ENCODE results near the gene SLC22A23.
A peak's percentile ranks its signal among the peaks of the same experiment; 100 is the strongest.

SLC22A23 gene, protein sequence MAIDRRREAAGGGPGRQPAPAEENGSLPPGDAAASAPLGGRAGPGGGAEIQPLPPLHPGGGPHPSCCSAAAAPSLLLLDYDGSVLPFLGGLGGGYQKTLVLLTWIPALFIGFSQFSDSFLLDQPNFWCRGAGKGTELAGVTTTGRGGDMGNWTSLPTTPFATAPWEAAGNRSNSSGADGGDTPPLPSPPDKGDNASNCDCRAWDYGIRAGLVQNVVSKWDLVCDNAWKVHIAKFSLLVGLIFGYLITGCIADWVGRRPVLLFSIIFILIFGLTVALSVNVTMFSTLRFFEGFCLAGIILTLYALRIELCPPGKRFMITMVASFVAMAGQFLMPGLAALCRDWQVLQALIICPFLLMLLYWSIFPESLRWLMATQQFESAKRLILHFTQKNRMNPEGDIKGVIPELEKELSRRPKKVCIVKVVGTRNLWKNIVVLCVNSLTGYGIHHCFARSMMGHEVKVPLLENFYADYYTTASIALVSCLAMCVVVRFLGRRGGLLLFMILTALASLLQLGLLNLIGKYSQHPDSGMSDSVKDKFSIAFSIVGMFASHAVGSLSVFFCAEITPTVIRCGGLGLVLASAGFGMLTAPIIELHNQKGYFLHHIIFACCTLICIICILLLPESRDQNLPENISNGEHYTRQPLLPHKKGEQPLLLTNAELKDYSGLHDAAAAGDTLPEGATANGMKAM

DNA sequence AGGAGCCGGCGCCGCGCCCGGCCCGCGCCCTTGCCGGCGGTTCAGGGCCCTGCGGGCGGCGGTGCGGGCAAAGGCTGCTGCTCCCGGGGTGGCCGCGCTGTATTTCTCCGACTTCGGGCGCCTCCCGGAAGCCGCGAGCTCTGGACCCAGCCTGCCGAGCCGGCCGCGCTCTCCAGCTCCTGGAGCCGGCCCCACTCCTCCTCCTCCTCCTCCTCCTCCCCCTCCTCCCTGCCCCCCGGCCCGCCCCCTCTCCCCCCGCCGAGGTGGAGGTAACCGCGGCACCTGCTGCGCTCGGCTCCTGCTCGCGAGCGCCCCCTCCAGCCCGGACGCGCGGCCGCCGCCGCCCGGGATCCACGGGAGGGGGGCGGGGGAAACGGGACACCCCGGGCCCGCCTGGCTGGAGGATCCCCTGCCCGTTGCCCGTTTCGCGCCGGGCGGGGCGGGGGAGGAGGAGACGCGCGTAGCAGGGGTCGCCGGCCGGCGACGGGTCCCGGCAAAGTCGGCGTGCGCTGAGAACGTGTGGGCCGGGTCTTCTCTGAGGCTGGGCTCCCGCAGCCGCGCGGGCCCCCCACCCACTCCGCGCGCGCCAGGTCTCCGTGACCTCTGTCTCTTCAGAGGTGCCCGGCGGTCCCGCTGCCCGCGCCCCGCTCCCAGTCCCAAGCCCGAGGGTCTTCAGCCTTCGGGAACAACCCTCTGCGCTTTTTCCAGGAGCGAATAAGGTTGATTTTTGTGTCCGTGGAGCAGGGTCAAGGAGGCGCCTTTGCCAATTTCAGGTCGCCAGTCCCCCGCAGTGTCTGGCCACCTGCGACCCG, at the start of gene SLC22A23:
SLC22A23 (minus strand) TSS at position 153 of the 812 bp plus-strand sequence. CDS start 491 bp downstream, outside the sequence.
- peak; percentile 91 for DNase-seq

DNA sequence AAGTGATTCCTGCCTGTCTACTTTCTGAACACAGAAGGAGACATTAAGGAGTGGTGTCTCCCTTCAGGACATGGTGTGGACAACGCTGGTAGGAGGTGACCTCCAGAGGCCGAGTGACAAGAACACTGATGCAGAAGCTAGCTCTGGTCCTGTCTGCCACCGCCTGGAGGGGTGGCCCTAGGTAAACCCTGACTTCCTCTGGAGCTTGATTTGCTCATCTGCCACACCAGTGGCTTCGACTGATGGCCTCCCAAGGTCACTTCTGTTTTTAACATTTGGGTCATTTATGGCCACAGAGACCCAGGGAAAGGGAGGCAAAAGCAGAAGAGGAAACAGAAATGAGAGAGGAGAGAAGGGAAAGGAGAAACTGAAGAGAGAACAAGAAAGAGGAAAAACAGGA, 49.4 kb upstream of the SLC22A23 start:
- DNase-seq: no peak

DNA sequence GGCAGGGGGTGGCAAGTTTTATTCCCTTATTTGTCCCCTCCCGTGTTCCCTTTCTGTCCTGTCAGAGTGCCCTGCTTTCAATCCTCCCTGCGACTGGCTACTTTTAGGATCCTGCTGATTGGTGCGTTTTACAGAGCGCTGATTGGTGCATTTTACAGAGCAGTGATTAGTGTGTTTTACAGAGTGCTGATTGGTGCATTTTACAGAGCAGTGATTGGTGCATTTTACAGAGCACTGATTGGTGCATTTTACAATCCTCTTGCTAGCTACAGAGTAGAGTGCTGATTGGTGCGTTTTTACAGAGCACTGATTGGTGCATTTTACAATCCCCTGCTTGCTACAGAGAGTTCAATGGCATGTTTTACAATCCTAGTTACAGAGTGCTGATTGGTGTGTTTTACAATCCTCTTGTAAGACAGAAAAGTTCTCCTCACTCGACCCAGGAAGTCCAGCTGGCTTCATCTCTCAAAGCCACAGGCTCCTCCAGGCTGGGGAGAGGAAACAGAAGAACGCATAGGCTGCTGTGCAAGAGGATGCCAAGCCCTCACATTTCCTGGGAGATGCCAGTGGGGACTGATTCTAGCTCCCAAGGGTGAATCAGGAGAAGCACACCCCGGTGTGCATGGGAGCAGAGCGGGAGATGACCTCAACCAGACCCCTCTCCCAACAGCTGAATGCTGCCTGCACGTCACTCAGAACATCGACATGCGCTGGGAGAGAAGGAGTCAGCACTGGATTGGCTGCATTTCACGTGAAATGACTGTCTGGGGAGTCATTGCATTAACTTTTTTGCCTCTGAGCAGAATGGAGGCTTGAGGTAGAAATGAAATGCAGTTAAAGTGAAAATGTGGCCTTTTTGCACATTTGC, 48.3 kb upstream of the SLC22A23 start:
- DNase-seq: no peak

DNA sequence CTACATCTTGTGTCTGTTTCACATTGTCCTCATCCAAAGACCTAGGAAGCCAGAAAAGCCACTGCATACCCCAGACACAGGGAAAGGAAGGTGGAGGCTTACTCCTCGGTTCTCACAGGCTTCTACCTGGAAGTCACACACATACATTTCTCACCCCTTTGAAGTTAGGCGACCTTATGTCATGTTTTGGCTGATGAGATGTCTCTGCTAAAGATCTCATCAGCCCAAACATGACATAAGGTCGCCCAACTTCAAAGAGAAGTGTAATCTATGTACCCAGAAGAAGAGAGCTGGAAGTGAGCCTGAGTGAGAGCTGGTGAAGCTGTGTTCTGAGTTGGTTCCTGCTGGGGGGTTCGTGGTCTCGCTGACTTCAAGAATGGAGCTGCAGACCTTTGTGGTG, 47.5 kb upstream of the SLC22A23 start:
- DNase-seq: no peak

DNA sequence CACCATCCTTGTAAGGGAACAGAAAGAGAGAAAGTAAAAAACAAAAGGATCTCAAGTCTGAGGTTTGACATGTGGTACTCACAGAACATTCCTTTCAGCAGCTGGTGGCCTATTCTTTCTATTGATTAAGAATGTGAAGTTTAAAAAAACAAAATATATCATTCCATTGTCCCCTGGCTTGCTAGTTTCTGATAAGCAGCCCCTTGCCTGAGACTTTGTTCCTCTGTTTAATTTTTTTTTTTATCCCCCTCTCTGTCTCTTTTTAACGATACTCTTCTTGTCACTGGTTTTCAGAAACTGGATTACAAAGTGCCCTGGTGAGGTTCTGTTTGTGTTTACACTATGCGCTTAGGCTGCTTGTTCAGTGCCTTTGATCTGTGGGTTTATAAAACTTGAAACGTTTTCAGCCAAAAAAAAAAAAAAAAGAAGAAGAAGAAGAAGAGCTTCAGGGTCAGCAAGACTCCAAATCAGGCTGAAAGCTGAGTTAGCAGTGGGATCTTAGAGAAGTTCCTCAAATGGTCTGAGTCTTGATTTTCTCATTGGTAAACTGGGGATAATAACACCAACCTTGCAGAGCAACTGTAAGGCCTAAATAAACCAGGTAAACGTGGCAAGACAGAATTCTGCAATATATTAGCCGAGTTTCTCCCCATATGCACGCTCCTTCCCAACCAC, 45.1 kb upstream of the SLC22A23 start:
- no peak for DNase-seq

DNA sequence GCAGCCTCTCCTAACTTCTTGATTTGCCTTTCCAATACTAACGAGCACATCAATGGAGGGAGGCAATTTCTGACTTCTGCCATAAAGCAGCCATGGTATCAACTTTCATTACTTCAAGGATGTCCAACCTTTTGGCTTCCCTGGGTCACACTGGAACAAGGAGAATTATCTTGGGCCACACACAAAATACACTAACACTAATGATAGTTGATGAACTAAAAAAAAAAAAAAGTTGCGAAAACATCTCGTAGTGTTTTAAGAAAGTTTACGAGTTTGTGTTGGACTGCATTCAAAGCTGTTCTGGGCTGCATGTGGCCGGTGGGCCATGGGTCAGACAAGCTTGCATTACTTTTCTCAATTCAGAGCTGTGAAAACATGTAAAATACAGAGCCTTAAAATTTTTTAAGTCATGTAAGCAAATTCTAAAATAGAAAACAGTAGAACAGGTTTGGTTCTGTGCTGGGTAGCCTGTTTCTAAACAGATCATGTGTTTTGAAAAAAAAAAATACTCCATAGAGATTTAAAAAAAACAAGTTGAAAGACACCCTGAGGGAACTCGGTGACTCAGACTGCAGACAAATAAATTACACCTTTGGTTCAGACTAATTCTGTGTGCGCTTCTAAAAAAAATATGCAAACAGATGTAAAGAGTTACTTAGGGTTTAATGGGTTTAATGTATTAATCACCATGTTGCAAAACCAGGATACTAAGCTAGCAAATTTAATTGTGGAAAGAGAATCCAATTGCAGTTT, 43.6 kb upstream of the SLC22A23 start:
- no peak for DNase-seq

DNA sequence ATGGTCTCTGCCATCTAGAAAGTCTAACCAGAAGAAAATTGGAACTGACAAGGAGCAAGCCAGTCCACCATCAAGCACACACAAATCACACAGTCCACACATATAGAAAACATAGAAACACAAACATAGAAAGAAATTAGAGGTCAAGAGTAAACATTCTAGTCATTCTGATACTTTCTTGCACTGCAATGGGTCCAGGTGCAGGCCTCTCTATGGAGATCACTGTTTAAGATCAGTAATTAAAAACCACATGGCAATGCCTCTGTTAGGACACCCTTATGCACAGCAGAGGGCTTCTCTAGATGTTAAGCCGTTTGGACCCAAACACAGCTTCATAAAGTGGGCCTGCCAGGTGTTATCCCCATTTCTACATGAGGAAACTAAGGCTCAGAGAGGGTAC, 42.8 kb upstream of the SLC22A23 start:
- DNase-seq: no peak

DNA sequence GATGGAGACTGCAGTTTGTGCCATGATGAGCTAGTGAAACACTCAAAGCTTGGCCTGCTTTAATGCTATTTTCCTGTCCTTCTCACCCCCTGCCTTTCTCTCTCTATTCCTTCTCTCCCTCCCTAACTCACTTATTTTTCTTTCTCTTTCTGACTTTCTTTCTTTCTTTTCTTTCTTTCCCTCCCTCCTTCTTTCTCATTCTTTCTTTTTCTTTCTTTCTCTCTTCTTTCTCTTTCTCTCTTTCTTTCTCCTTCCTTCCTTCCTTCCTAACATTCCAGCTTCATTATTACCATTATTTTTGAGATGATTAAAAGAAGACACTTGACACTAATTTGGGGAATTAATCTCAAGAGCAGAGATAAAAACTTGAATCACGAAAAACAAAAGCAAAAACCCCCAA, 39.5 kb upstream of the SLC22A23 start:
- DNase-seq: no peak

DNA sequence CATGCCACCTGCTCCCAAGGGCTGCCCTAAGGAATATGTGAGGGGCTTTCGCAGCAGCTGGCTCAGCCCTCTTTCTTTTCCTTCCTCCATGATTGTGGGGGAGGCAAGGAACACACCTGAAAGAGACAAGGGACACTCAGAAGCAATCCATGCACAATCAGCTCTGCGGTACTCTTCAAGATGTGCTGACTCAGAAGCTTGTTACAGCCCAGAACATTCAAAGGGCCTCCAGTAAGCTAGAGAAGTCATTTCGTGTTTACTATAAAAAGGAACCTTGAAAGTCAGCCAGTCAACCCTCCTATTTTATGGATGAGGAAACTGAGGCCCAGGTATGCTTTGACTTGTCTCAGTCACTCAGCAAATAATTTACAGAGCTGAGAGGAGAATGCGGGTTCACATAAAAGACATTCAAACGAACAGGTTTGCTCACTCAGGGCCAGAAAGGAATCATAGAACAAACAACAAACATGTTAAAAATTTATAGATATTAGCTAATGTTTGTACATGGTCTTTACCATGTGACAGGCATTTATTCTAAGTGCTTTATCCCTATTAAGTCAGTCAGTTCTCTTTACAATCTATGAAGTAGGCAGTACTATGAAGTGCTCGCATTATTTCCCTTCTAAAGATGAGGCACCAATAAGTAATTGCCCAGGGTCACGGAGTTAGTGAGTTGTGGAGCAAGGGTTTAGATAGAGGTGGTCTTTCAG, 37.7 kb upstream of the SLC22A23 start:
- no peak for DNase-seq

DNA sequence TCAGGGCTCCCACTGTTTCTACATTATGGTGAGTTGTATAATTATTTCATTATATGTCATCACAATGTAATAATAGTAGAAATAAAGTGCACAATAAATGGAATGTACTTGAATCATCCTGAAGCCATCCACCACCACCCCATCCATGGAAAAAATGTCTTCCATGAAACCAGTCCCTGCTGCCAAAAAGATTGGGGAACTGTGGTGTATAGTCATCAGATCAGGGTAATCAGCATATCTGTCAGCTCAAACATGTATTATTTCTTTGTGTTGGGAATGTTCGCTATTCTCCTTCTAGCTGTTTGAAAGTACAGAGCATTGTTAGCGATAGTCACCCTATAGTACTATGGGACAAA, 33.8 kb upstream of the SLC22A23 start:
- DNase-seq: no peak

DNA sequence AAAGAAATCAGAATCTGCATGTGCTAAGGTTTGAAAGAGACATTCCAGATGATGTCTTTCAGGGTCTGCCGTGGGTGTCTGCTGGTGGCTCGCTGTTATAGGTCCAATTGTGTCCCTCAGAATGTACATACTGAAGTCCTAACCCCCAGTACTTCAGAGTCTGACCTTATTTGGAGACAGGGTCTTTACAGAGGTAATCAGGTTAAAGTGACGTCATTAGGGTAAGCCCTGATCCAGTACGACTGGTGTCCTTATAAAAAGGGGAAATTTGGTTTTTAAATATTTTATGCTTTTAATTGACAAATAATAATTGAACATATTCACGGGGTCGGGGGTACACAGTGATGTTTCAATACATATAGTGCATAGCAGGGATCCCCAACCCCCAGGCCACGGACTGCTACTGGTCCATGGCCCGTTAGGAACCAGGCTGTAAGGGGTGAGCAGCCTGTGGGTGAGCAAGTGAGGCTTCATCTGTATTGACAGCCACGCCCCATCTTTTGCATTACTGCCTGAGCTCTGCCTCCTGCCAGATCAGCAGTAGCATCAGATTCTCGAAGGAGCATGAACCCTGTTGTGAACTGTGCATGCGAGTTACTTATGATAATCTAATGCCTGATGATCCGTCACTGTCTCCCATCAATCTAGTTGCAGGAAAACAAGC, 33.2 kb upstream of the SLC22A23 start:
- DNase-seq: no peak

DNA sequence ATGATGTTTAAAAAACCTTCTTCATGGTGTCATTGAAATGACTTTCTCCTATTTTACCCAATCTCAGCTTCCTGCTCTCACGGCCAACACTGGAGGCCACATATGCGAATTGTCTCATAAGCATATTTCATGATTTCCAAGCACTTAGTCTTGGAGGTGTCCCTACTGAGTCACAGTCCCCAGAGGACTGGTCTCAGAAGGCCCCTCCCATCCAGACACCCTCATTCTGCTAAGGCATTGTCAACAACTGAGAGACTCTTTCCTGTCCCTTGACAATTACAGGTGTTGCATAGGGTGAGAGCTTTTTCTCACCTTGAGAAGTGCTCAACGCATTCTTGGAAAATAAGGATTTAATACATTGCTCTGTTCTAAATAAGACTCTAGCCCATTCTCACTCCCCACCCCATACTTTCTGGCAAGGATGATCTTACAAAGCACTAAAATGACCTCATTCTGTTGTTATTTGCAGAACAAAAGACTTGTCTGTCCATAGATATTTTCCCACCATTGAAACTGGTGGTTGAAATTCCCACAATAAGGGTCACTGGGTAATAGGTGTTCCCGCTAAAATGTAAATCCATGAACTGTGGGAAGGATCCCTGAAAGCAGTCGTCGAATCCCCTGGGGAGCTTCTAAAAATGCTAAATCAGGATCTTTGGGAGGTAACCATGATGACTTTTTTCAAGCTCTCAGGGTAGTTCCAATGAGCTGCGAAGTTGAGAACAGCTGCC, 32.3 kb upstream of the SLC22A23 start:
- no peak for DNase-seq

DNA sequence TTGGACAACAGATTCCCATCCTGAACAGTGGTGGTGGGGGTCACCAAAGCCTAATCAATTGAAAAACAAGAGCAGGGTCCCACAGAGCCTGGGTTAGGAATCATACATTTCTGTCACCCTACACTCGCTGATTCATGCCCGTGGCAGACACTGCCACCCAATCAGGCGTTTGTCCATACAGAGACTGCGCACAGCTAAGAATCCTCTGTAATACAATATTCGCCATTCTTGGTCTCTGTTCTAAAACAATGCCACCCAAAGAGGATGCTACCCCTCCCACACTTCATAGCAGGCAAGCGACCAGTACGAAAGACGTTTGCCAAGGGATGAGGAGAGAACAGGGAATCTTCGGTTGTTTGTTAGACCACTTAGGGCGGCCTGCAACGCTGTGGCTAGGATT, 28.1 kb upstream of the SLC22A23 start:
- DNase-seq: no peak

DNA sequence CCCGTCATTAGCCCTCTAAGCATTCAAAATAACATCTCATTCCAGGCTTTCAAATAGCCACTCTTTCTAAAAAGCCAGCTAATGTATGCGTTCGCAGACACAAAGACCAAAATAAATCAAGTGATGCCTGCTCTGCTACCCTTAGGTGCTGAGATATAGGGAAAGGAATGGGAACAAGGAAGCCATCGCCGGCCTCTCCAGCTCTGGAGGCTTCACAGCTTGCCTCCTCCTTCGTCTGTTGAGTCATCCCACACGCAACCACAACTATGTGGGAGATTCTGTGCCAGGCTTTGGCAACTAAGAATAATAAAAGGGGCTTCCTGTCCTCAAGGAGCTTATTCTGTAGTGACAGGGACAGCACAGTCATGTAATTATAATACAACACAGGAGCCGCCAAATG, 27.3 kb upstream of the SLC22A23 start:
- DNase-seq: no peak

DNA sequence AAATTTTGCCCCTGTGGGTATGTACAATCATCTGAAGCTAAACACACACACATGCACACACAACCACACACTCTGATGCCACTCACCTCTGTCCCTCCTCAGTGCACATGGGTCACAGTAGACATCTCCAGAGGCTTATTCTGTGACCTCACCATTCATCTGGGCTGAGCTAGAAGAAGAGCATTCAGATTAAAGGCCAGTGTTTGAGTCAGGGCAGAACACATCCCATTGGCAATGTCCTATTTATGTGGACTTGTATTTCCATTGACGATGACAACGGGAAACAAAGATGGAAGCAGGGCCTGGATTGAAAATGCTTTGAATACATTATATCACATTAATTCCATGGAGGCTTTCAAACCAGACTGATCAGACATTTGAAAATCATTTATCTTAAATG, 26.8 kb upstream of the SLC22A23 start:
- no peak for DNase-seq

DNA sequence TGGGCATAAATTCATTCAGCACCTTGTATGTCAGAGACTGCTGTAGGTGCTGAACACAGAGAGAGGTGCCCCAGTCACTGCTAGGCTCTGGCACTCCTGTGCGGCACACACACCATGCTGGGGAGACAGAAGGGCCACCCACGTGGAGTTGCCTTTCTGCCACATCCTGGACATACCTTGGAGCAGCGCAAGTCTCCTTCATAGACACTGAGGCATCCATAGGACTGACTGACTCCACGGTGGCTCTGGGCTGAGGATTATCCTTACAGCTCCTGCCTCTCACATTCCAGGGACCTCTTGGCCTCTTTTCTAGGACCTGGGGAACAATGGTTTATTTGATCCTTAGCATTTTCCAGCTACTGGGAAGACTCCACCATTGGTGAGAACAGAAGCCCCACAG, 26.0 kb upstream of the SLC22A23 start:
- no peak for DNase-seq

DNA sequence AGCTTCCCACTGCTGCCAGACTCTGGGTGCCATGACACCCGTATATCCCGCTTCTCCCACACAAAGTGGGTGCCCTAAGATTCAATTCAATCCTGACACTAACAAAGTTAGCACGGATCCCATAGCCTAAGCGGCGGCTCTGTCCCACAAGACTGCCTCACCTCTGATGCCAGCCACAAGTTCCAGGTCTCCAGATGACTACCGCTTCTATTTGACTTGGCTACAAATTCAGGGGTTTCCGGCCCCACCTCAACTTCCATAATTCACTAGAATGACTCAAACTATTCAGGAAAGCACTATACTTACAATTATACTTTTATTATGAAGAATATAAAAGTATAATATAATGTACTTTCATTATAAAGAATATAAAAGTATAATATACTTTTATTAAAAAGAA, 24.8 kb upstream of the SLC22A23 start:
- DNase-seq: no peak

DNA sequence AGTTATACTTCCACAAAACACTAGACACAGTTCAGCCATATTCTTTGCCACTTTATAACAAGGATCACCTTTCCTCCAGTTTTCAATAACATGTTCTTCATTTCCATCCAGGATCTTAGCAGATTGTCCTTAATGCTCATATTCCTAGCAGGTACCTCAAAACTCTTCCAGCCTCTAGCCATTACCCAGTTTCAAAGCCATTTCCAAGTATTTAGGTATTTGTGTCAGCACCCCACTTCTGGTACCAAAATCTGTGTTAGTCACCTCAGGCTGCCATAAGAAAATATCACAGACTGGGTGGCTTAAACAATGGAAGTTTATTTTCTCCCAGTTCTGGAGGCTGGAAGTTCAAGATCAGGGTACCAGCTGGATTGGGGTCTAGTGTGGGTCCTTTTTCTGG, 23.2 kb upstream of the SLC22A23 start:
- no peak for DNase-seq

DNA sequence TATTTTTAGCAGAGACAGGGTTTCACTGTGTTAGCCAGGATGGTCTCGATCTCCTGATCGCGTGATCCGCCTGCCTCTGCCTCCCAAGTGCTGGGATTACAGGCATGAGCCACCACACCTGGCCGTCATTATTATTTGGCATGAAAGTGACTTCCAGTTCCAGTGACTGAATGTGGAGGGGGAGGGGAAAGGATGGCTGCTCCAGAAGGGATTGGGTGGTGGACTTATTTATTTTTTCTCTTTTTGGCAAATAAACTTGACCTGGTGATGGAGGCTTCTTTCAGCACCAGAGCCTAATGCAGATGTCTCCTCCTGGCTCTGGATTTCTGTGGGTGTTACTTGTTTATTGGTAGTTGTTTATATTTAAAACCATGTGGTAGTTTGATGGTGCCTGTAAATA, 16.9 kb upstream of the SLC22A23 start:
- DNase-seq: no peak
